HepG2 (cell line): ENCODE results near the gene ZC3H13. TPM values are rescaled to one million over a fixed set of nuclear protein-coding genes. Genes with fewer than 3 reads are reported as not detected.

Experiments used
- ATAC-seq: fragments of 200-7000 bp; cut with Tn5 transposase; 3 replicates; pipeline ENCODE4 v1.9.1; 2020; ENCODE audit warnings: mild to moderate bottlenecking, moderate library complexity
- BruUV-seq: library from RNA; stranded (reverse); fragments of 400-500 nt; replicated peaks from 2 replicates; lab custom pipeline; 2021; lab: Mats Ljungman, UMichigan
- CTCF ChIA-PET: fragments of 300-600 bp; formaldehyde crosslinking; extraction: SDS; loops from one replicate; lab custom pipeline; 2021; ENCODE audit warnings: low total read pairs, inconsistent platforms, low intra/inter-chr PET ratio; lab: Yijun Ruan, JAX
- POLR2A ChIA-PET: fragments of 350-600 bp; sonication (Branson Sonifier 250); formaldehyde crosslinking; loops from one replicate; lab custom pipeline; 2020; ENCODE audit warnings: antibody characterized with exemption, inconsistent platforms; lab: Yijun Ruan, JAX
- DNase-seq: peaks from one replicate; pipeline ENCODE4 v3.0.0-alpha.2; 2015; ENCODE audit warnings: low spot score
- FAIRE-seq: peaks from 3 replicates; lab custom pipeline; 2011; peaks lifted over from hg19 to GRCh38; lab: Jason Lieb, UNC
- H2AFZ ChIP-seq: one replicate; pipeline ENCODE4 v1.6.1; 2011; ENCODE audit warnings: low read length, inconsistent platforms
- H3K27ac ChIP-seq: fragments of 300-600 bp; 3 replicates; pipeline ENCODE4 v1.8.0; 2011; ENCODE audit warnings: mixed run types, mild to moderate bottlenecking, mixed read lengths, low read length, inconsistent platforms; ENCODE audit not compliant: insufficient read depth; ENCODE audit errors: extremely low read length
- H3K27me3 ChIP-seq, 2 experiments: fragments of 200-600 bp in 1 of 2; 2 replicates in 1 of 2; 3 replicates in 1 of 2; pipeline versions ENCODE4 v1.6.0 to v1.8.0; 2011; ENCODE audit warnings: low read length in 2 of 2, mild to moderate bottlenecking in 2 of 2, moderate library complexity in 2 of 2, inconsistent platforms in 1 of 2; ENCODE audit not compliant: insufficient read depth in 2 of 2, control insufficient read depth in 1 of 2
- H3K36me3 ChIP-seq, 2 experiments: fragments of 200-600 bp in 1 of 2; replicated peaks in 1 of 2; 2 replicates in 1 of 2; 3 replicates in 1 of 2; pipeline versions ENCODE4 v1.5.1 to v1.8.0; 2011; ENCODE audit warnings: low read length in 2 of 2, inconsistent platforms in 1 of 2; ENCODE audit not compliant: insufficient read depth in 2 of 2, control insufficient read depth in 1 of 2
- H3K4me1 ChIP-seq: 2 replicates; pipeline ENCODE4 v1.5.1; 2012; ENCODE audit warnings: low read length, inconsistent platforms; ENCODE audit not compliant: insufficient read depth
- H3K4me2 ChIP-seq: 2 replicates; pipeline ENCODE4 v1.6.0; 2011; ENCODE audit warnings: low read depth, low read length, inconsistent platforms
- H3K4me3 ChIP-seq, 3 experiments: fragments of 200-600 bp in 1 of 3; sonication (generic), shearing (Covaris generic) in 1 of 3; replicated peaks in 1 of 3; 2 replicates each; pipeline ENCODE4 v1.5.1; 2011 to 2016; ENCODE audit warnings: low read length in 3 of 3, inconsistent platforms in 2 of 3, low read depth in 2 of 3, mild to moderate bottlenecking in 2 of 3, control low read depth in 1 of 3, mixed read lengths in 1 of 3; ENCODE audit not compliant: insufficient read depth in 1 of 3
- H3K79me2 ChIP-seq: one replicate; pipeline ENCODE4 v1.6.1; 2011; ENCODE audit warnings: low read length, inconsistent platforms; ENCODE audit not compliant: insufficient read depth
- H3K9ac ChIP-seq: 2 replicates; pipeline ENCODE4 v1.6.0; 2011; ENCODE audit warnings: mild to moderate bottlenecking, low read depth, low read length, inconsistent platforms; ENCODE audit not compliant: insufficient read depth
- H3K9me3 ChIP-seq: 2 replicates; pipeline ENCODE4 v1.5.1; 2012; ENCODE audit warnings: mild to moderate bottlenecking, low read length
- H4K20me1 ChIP-seq: 2 replicates; pipeline ENCODE4 v1.6.0; 2011; ENCODE audit warnings: inconsistent platforms, mild to moderate bottlenecking, low read length, moderate library complexity; ENCODE audit not compliant: insufficient read depth
- CEBPG ChIP-seq: IDR thresholded peaks from 2 replicates; pipeline ENCODE4 v1.6.1; 2016
- FOSL2 ChIP-seq: sonication (generic); formaldehyde crosslinking; IDR thresholded peaks from 2 replicates; pipeline ENCODE4 v1.4.0; 2020; ENCODE audit warnings: missing genetic modification reagents
- FOXC1 ChIP-seq: sonication (generic); formaldehyde crosslinking; IDR thresholded peaks from 2 replicates; pipeline ENCODE4 v1.8.0; 2022; ENCODE audit warnings: mild to moderate bottlenecking, missing genetic modification reagents, borderline replicate concordance
- FOXP1 ChIP-seq, 2 experiments: fragments of 450-650 bp in 1 of 2; IDR thresholded peaks; 2 replicates each; pipeline ENCODE4 v1.6.1; 2017 to 2018; ENCODE audit warnings: antibody characterized with exemption in 1 of 2
- HNRNPUL1 ChIP-seq: fragments of 200-400 bp; formaldehyde crosslinking; IDR thresholded peaks from 2 replicates; pipeline ENCODE4 v1.6.1; 2017; ENCODE audit warnings: low read depth, mild to moderate bottlenecking, low read length, moderate library complexity
- SP140L ChIP-seq: sonication (generic); formaldehyde crosslinking; IDR thresholded peaks from 2 replicates; pipeline ENCODE4 v1.4.0; 2020; ENCODE audit warnings: missing genetic modification reagents, borderline replicate concordance
- SRSF1 ChIP-seq: fragments of 200-400 bp; formaldehyde crosslinking; optimal IDR thresholded peaks from 2 replicates; pipeline ENCODE3; 2017; ENCODE audit warnings: mild to moderate bottlenecking, low read depth, low read length, moderate library complexity
- TRIM22 ChIP-seq: fragments of 450-650 bp; IDR thresholded peaks from 2 replicates; pipeline ENCODE4 v1.6.1; 2017
- YEATS4 ChIP-seq: sonication (generic); formaldehyde crosslinking; IDR thresholded peaks from 2 replicates; pipeline ENCODE4 v1.4.0; 2020; ENCODE audit warnings: missing genetic modification reagents, borderline replicate concordance
- ZFP36 ChIP-seq: fragments of 150-350 bp; IDR thresholded peaks from 2 replicates; pipeline ENCODE4 v1.6.1; 2018; ENCODE audit warnings: borderline replicate concordance, low read length, low read depth; ENCODE audit not compliant: partially characterized antibody
- ZFYVE20 ChIP-seq: sonication (generic); formaldehyde crosslinking; IDR thresholded peaks from 2 replicates; pipeline ENCODE4 v1.8.0; 2023; ENCODE audit warnings: low read depth, mild to moderate bottlenecking, moderate library complexity, missing genetic modification reagents, borderline replicate concordance
- ZNF691 ChIP-seq: sonication (generic); formaldehyde crosslinking; IDR thresholded peaks from 2 replicates; pipeline ENCODE4 v1.4.0; 2020; ENCODE audit warnings: missing genetic modification reagents, low read depth, mild to moderate bottlenecking, borderline replicate concordance
- ZNF713 ChIP-seq: sonication (generic); formaldehyde crosslinking; IDR thresholded peaks from 2 replicates; pipeline ENCODE4 v1.4.0; 2020; ENCODE audit warnings: mild to moderate bottlenecking, missing genetic modification reagents
- WGBS: methylation state at CpG from one replicate; pipeline ENCODE4 v1.1.6; 2017; ENCODE audit warnings: low lambda C conversion rate; 5-methylcytosine and 5-hydroxymethylcytosine counted together
- in situ Hi-C: cut with HindIII; loops from 2 replicates; pipeline ENCODE4 v1.10.0; 2017; ENCODE audit warnings: low pct_unique_long_range_greater_than_20kb; ENCODE audit not compliant: extremely low pct_ligation_motif_present
- intact Hi-C: fragments of 100-400 bp; cut with micrococcal nuclease; formaldehyde crosslinking; loops from one replicate; pipeline ENCODE4 v1.10.0; 2022; ENCODE audit not compliant: unreplicated experiment
- polyA plus RNA-seq, 8 experiments: library from polyadenylated mRNA; depleted of rRNA in 3 of 8; stranded (reverse) in 7 of 8; unstranded in 1 of 8; fragments of >200 nt; fragmentation: Illumina TruSeq in 4 of 8; extraction: Trizol in 4 of 8; gene quantifications; 2 replicates each; pipeline versions ENCODE4 v1.2.1 to v1.2.3, GENCODE V29; 2011 to 2016; ENCODE audit warnings: low read depth in 4 of 8, missing spikeins in 1 of 8, mixed read lengths in 1 of 8; ENCODE audit not compliant: insufficient read depth in 1 of 8
- total RNA-seq, 5 experiments: library from RNA; depleted of rRNA; stranded (reverse); fragments of >200 nt; fragmentation: Illumina TruSeq; extraction: Trizol; gene quantifications; 2 replicates each; pipeline ENCODE4 v1.2.3, GENCODE V29; 2016; ENCODE audit warnings: low read depth in 1 of 5
- TF ChIP-seq, protein P1 (sequence below): sonication (generic); formaldehyde crosslinking; IDR thresholded peaks from 2 replicates; pipeline ENCODE4 v1.8.0; 2022; ENCODE audit warnings: missing genetic modification reagents, low read depth, mild to moderate bottlenecking, borderline replicate concordance

The ZC3H13 gene
- total and polyA plus RNA-seq, 2 of the 13 experiments (the other 11 are each of a cell fraction or from before 2014, with no cell fraction given) = 2.7 to 23.5 TPM

DNA sequence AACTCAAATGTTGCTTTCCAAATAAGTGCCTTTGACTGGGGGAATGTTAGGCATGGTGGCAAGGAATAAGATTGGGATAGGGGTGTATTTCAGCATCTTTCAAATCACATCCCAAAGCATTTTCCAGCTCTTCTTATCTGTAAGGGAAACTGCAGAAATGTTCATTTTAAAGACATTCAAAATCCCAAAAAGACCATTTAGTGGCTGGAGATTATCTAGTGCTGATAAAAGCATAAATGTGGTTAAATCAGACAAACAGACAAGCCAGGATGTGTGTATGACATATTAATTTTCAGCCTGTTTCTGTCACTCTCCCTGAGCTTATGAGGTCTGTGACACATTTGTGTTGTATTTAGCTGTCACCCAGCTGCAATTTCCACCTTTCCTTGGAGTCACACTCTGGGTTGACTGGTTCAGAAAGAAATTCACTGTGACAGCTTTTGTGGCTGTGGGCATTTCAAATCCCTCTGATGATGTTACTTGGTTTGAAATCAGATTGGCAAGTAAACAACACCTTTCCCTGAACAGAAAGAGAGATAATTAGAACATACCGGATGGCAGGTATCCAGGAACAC is 131.3 kb downstream of the ZC3H13 start:
- H3K9me3 ChIP-seq = no peaks in the 10 kb centered on the region
- DNase-seq = no peak
- H3K4me3 ChIP-seq = no peak overlapping the region
- H3K9ac ChIP-seq = no peak overlapping the region
- 38% methylated on average over 1 of the region's 1 CpG for WGBS
- no TSS peak for BruUV-seq
- no peak for ATAC-seq
- H3K36me3 ChIP-seq = no peaks in the 10 kb centered on the region
- H3K27me3 ChIP-seq = peaks cover 0 to 6% of the 10 kb centered on the region in 2 experiments; a peak in 1 of 5 replicates
- in situ Hi-C loops = no loop called here
- intact Hi-C loops = no loop called here
- POLR2A ChIA-PET = no interaction called here
- no peaks in the 10 kb centered on the region for H4K20me1 ChIP-seq
- H3K4me2 ChIP-seq = no peak overlapping the region
- H2AFZ ChIP-seq = no peak overlapping the region
- no peak overlapping the region for H3K27ac ChIP-seq
- CTCF ChIA-PET = no interaction called here
- H3K4me1 ChIP-seq = no peaks in the 10 kb centered on the region
- no peak for TF ChIP-seq FOXP1 (IDR thresholded peaks at IDR 0.05)
- TF ChIP-seq FOXP1 (CRISPR knock-in tag; IDR thresholded peaks at IDR 0.05) = no peak
- no peak for TF ChIP-seq ZFYVE20
- TF ChIP-seq YEATS4 (CRISPR knock-in tag) = no peak
- no peak for TF ChIP-seq HNRNPUL1
- TF ChIP-seq, protein P1, sequence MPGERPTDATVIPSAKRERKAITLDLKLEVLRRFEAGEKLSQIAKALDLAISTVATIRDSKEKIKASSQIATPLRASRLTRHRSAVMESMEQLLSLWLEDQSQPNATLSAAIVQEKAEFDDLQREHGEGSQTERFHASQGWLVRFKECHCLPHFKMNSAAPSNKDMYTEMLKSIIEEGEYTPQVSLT (CRISPR knock-in tag) = no peak
- TF ChIP-seq ZNF713 (CRISPR knock-in tag) = no peak
- no peak for TF ChIP-seq TRIM22
- TF ChIP-seq FOSL2 = no peak
- TF ChIP-seq FOXC1 = no peak
- no peak for TF ChIP-seq SP140L (CRISPR knock-in tag)
- TF ChIP-seq CEBPG (CRISPR knock-in tag) = no peak
- no peak for TF ChIP-seq ZNF691 (CRISPR knock-in tag)
- no peak for TF ChIP-seq SRSF1
- TF ChIP-seq ZFP36 = no peak
- FAIRE-seq = no peak
- no peaks in the 10 kb centered on the region for H3K79me2 ChIP-seq
